Epithelial cell of proximal tubule (primary cell): Measurements from ENCODE around the gene IQCK. TPM values are rescaled to one million over a fixed set of nuclear protein-coding genes. Genes with fewer than 3 reads are reported as not detected.

Experiments used
- DNase-seq: peaks from one replicate; pipeline ENCODE4 v3.0.0-alpha.2; 2011; ENCODE audit warnings: low read depth
- H3K4me3 ChIP-seq: 2 replicates; pipeline ENCODE4 v1.5.1; 2011; ENCODE audit warnings: low read depth, mild to moderate bottlenecking, low read length
- CTCF ChIP-seq: conservative IDR thresholded peaks from 2 replicates; pipeline ENCODE4 v1.5.1; 2012; ENCODE audit warnings: low read depth, mild to moderate bottlenecking, low read length
- total RNA-seq: library from RNA; depleted of rRNA; stranded (reverse); fragments of >200 nt; gene quantifications from 2 replicates; pipeline ENCODE4 v1.2.3, GENCODE V29; 2015

Gene IQCK
- total RNA-seq, 1 donor from 2014 or later = 10.0 TPM

- no peak for TF ChIP-seq CTCF
- H3K4me3 ChIP-seq = no peak overlapping the region
- no peak for DNase-seq
Observed at GRCh38 chr16:19854543-19854876, 136.4 kb downstream of the IQCK start.

GRCh38 chr16:19856120-19856519 lies 138.0 kb downstream of the IQCK start:
- no peak overlapping the region for H3K4me3 ChIP-seq
- no peak for DNase-seq
- TF ChIP-seq CTCF = no peak

DNA sequence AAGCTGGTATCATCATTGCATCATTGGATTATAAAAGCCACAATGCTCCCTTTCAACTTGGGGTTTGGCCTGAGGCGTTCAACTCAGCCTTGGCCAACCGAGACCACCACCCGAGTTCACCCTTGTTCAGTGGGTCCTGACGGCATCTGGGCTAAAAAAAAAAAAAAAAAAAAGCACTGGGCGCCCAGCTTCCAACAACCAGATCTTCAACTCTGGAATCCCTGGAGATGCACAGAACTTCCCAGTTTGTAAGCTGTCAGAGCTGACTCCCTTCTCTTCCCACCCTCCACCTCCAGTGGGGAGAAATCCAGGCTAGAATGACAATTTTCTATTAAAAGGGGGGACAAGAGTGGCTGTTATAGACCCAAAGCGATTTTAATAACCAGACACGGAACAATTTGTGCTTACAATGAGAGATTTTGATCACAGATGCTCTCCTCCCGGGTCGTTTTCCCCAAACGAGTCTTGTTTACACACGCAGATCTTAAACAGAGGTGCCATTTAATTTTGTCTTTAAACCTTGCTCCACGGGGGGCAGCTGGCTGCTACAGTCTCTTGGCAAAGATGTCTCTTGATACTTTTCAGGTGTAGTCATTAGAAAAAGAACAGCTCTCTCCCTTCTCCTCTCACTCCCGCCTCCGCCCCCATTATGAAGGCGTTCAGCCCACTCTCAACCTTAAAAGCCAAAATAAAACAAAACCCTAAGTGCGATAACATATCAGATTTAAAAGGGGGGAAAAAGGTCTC lies 139.7 kb downstream of the IQCK start:
- no peak for TF ChIP-seq CTCF
- H3K4me3 ChIP-seq = no peak overlapping the region
- DNase-seq = no peak

- no peak overlapping the region for H3K4me3 ChIP-seq
- no peak for DNase-seq
Observed at GRCh38 chr16:19858340-19859018, 140.4 kb downstream of the IQCK start.

GRCh38 chr16:19859166-19859565 lies 141.1 kb downstream of the IQCK start:
- no peak for DNase-seq
- TF ChIP-seq CTCF = no peak
- no peak overlapping the region for H3K4me3 ChIP-seq

More at GRCh38 chr16:19858340-19859018, 140.4 kb downstream of the IQCK start:
- TF ChIP-seq CTCF = no peak

- DNase-seq = no peak
- no peak for TF ChIP-seq CTCF
- H3K4me3 ChIP-seq = no peak overlapping the region
Observed at GRCh38 chr16:19859603-19860002, 141.5 kb downstream of the IQCK start.
